CMK (cell line): ENCODE measurements around the gene PLAAT4.

ENCODE experiments used
- DNase-seq: peaks from one replicate; pipeline ENCODE4 v3.0.0-alpha.2; 2010; ENCODE audit warnings: low read depth

PLAAT4 gene, protein sequence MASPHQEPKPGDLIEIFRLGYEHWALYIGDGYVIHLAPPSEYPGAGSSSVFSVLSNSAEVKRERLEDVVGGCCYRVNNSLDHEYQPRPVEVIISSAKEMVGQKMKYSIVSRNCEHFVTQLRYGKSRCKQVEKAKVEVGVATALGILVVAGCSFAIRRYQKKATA

DNA sequence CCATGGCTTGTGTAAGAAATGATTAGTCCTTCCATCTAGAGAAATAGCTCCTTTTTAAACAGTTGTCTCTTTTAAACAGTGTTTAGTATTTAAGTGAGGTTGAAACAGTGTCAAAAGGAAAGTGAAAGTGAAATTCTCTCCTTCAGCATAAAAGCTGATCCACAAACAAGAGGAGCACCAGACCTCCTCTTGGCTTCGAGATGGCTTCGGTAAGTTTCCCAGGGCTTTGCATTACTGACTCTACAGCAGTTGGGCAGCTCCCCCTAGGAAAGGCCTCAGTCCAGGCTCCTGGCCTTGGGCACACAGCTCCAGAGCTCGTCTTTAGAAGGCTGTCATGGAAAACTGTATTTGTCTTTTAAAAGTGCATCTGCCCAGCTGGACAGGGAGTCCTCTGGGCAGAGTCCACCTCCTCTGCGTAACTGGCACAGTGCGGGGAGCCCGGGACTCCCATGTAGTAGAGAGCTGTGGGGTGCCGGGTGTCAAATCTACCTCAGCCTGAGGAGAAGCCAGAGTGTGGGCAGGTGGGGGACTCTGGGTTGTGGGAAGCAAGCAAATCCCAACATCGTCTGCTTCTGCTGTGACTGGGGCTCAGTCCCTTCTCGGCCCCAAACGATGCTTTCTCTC, at the start of gene PLAAT4:
Gene PLAAT4 (plus strand): TSS at position 140 of the 624 bp plus-strand sequence. CDS start 61 bp downstream, at position 201.
- no peak for DNase-seq

DNA sequence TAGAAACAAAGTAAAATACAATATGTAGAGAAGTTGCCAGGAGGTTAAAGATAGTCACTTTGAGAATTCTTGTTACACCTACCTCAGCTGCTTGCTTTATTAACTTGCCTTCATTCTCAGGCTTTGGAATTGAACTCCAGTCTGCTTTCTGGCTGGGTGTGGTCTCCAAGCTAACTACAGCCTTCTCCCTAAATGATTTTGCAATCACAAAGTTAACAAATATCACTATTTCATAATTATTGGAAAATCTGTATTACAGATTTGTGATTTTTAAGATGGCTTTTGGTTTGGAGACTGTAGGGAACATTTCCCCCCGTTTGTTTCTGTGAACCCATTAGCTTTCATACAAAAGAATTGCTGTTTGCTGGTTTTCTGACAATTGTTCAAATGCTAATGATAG, 47.8 kb upstream of the PLAAT4 start:
- no peak for DNase-seq

GRCh38 chr11:63489879-63490278, 46.7 kb upstream of the PLAAT4 start:
- DNase-seq = no peak

GRCh38 chr11:63490551-63491239, 45.9 kb upstream of the PLAAT4 start, which contains the start of gene PLAAT5:
Gene PLAAT5, minus strand, starts transcription at chr11:63491167. Its CDS starts 133 bp downstream, at chr11:63491034.
- DNase-seq = no peak

GRCh38 chr11:63491240-63491587, 45.4 kb upstream of the PLAAT4 start:
- DNase-seq = no peak

GRCh38 chr11:63491636-63492372, 44.8 kb upstream of the PLAAT4 start:
- DNase-seq = no peak

GRCh38 chr11:63492441-63492840, 44.2 kb upstream of the PLAAT4 start:
- DNase-seq = no peak

DNA sequence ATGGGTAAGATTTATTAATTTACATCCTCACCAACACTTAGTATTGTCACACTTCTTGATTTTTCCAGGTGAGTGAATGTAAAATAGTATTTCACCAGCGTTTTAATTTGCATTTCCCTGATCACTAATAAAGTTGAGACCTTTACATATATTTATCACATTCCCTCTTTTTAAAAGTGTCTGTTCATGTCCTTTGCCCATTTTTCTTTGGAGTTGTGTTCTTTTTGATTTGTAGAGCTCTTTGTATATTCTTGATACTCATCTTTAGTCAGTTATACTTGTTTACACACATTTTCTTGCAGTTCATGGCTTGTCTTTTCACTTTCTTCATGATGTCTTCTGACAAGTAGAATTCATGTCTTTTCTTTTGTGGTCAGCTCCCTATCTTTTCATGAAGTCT, 43.5 kb upstream of the PLAAT4 start:
- DNase-seq = no peak

GRCh38 chr11:63494975-63495374, 41.6 kb upstream of the PLAAT4 start:
- no peak for DNase-seq

GRCh38 chr11:63499874-63500273, 36.7 kb upstream of the PLAAT4 start:
- DNase-seq = no peak

DNA sequence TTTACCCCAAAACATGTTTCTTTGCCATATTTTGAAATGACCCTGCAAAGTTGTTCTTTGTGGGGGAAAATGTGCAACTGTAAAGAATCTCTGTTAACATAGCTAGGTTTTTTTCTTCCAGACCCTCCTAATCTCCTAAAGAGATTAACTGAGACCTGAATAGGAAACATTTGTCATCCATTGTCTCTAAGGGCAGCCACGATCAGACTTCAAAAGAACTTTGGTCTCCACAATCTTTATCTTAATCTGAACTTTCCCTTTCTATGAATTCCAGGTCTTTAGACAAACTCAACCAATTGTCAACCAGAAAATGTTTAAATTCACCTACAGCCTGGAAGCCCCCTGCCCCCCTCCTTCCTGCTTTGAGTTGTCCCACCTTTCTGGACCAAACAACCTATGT, 35.4 kb upstream of the PLAAT4 start:
- DNase-seq = no peak

DNA sequence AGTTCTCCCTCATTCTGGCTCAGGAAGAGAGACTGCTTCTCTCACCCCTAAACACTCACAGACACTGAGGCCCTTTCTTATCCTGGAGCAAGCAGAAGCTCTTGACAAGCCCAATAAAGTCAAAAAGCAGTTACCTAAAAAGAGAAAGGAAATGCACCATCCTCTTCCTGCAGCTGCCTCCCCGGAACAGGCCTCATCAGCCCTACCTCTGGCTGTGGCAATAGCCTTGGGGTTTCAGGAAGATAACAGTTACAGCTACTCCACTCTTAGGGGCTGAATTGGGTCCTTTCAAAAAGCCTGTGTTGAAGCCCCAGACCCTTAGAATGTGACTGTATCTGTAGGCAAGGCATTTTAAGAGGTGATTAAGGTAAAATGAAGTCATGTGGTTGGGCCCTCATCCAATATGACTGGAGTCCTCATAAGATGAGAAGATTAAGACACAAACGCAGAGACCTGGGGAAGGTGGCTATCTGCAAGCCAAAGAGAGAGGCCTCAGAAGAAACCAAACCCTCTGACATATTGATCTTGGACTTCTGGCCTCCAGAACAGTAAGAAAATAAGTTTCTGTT, 34.3 kb upstream of the PLAAT4 start:
- no peak for DNase-seq

- no peak for DNase-seq
These were observed 33.1 kb upstream of the PLAAT4 start for GRCh38 chr11:63503492-63503891.

GRCh38 chr11:63504054-63504453, 32.6 kb upstream of the PLAAT4 start:
- no peak for DNase-seq

GRCh38 chr11:63504933-63505586, 31.5 kb upstream of the PLAAT4 start:
- DNase-seq = no peak

DNA sequence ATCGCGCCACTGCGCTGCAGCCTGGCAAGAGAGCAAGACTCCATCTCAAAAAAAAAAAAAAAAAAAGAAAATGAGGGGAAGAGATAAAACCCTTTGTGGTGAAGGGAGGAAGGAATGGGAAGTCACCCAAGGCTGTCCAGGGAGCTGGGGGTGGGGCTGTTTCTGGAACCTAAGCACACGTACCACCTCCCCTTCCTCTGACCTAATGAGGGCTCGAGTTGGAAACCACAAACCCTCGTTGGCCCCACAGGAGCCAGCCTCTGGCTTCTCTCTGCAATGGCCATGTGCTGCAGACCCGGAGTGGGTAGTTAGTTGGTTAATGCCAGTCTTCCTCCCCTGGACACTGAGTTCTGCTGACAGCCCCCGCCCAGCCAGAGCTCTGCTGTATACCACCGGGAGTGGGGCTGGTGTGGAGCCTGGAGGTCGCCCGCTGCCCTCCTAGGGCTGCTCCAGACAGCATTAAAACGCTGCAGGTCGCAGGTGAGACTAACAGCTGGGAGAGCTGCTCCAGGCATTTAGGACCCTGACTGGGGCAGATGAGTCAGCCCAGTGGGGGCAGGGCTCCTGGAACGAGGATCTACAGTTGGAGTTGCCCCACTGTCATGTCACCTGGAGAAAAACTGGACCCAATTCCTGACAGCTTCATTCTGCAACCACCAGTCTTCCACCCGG, 30.6 kb upstream of the PLAAT4 start, which contains the start of gene LGALS12:
Gene LGALS12 (plus strand): TSS at position 228 of the 672 bp plus-strand sequence. CDS start 375 bp downstream, at position 603.
- peak; percentile 88 for DNase-seq

- DNase-seq = no peak
These were observed 29.7 kb upstream of the PLAAT4 start for GRCh38 chr11:63506876-63507275.

DNA sequence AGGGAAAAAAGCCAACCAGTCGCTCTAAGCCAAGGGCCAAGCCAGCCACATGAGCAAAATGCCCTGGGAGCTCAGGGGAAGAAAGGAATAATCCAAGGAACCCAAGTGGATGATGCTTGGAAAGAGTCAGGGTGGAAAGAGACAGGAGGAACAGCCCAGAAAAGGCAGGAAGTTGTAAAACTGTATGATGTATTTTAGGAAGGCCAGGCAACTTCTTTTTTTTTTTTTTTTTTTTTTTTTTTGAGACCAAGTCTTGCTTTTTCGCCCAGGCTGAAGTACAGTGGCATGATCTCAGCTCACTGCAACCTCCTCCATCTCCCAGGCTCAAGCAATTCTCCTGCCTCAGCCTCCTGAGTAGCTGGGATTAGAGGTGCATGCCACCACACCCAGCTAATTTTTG, 29.1 kb upstream of the PLAAT4 start:
- no peak for DNase-seq

- DNase-seq = no peak
These were observed 28.6 kb upstream of the PLAAT4 start for GRCh38 chr11:63508009-63508408.

DNA sequence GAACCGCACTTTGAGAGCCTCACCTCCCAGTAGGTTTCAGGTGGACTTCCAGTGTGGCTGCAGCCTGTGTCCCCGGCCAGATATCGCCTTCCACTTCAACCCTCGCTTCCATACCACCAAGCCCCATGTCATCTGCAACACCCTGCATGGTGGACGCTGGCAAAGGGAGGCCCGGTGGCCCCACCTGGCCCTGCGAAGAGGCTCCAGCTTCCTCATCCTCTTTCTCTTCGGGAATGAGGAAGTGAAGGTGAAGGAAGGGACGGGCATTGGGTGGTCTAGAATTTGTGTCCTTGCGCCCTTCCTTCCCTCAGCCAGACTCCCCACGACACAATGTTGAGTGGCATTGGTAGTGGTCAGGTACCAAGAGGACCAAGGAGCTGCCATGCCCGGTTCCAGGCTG, 27.9 kb upstream of the PLAAT4 start:
- DNase-seq = no peak

DNA sequence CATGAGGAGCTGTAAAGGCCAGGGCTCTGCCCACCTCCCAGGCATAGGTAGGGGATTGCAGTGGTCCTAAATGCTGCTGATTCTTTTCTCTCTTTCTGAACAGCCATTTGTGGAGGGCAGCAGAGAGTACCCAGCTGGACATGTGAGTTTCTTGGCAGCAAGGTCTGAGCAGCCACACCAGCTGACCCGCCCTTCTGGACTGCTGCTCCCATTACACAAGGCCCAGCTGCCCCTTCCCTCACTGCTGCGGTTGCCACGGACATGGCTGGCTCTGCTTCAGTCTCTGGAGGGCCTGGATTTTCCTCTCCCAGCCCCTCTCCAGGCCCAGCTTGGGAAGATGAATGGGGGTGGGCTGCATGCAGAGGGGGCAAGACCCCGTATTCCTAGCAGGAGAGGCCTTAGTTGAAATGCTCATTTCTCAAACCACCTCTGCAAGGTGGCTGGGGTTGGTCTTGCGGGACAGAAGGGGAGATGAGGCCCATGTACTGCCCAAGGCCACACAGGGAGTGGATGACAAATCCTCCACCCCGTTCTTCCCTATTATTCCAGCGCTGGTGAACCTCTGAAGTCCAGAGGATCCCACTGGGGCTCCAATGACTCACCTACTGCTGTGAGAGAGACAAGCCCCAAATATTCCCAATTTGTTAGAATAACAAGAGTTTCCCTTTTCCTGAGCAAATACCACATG, 26.1 kb upstream of the PLAAT4 start:
- DNase-seq = no peak
